D721Med (cell line): ENCODE results near the gene SUPT20HL2.

Source experiments
- DNase-seq: peaks from one replicate; pipeline ENCODE4 v3.0.0; 2011; ENCODE audit warnings: low spot score; ENCODE audit not compliant: insufficient read length
- FAIRE-seq: peaks from 2 replicates; lab custom pipeline; 2011; peaks lifted over from hg19 to GRCh38; lab: Jason Lieb, UNC
- CTCF ChIP-seq: IDR thresholded peaks from 2 replicates; pipeline ENCODE4 v1.5.1; 2012; ENCODE audit warnings: mild to moderate bottlenecking, control low read depth; ENCODE audit not compliant: insufficient read depth; ENCODE audit errors: missing control alignments

SUPT20HL2 gene

GRCh38 chrX:24292353-24292752, 21.5 kb downstream of the SUPT20HL2 start:
- FAIRE-seq (no peak), DNase-seq (no peak)
- TF ChIP-seq CTCF = no peak

- FAIRE-seq = no peak
- no peak for DNase-seq
- no peak for TF ChIP-seq CTCF
Observed at GRCh38 chrX:24285082-24285481, 28.8 kb downstream of the SUPT20HL2 start.

- TF ChIP-seq CTCF = no peak
- FAIRE-seq (no peak), DNase-seq (no peak)
Observed at GRCh38 chrX:24283127-24283794, 30.6 kb downstream of the SUPT20HL2 start.

GRCh38 chrX:24282381-24283126, 31.3 kb downstream of the SUPT20HL2 start:
- TF ChIP-seq CTCF = no peak
- no peak for FAIRE-seq
- DNase-seq = no peak

GRCh38 chrX:24277405-24277804, 36.5 kb downstream of the SUPT20HL2 start:
- FAIRE-seq = no peak

DNA sequence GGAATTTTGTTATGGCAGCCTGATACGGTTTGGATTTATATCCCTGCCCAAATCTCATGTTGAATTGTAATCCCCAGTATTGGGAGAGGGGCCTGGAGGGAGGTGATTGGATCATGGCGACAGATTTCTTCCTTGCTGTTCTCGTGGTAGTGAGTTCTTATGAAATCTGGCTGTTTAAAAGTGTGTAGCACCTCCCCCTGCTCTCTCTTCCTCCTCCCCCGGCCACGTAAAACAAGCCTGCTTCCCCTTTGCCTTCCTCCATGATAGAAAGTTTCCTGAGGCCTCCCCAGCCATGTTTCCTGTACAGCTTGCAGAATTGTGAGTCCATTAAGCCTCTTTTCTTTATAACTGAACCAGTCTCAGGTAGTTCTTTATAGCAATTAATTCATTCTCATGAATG, 37.9 kb downstream of the SUPT20HL2 start:
- DNase-seq = no peak
- no peak for TF ChIP-seq CTCF
- FAIRE-seq = no peak

More at GRCh38 chrX:24277405-24277804, 36.5 kb downstream of the SUPT20HL2 start:
- DNase-seq = no peak
- TF ChIP-seq CTCF = no peak

DNA sequence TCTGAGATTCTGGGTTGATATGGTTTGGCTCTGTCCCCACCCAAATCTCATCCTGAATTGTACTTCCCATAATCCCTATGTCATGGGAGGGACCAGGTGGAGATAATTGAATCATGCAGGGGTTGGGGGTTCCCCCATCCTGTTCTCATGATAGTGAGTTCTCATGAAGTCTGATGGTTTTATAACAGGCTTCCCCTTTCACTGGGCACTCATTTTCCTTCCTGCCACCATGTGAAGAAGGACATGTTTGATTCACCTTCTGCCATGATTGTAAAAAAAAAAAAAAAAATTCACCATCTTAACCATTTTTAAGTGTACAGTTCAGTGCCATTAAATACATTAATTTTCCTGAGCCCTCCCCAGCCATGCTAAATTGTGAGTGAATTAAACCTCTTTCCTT, 42.6 kb downstream of the SUPT20HL2 start:
- DNase-seq = no peak
- TF ChIP-seq CTCF = no peak
- FAIRE-seq = no peak
